MCF 10A (cell line): ENCODE results near the gene OLIG2. TPM values are rescaled to one million over a fixed set of nuclear protein-coding genes. Genes with fewer than 3 reads are reported as not detected.

Experiments used
- BruUV-seq: library from RNA; stranded (reverse); fragments of 400-500 nt; replicated peaks from 2 replicates; lab custom pipeline; 2021; lab: Mats Ljungman, UMichigan
- CTCF ChIA-PET: fragments of 300-600 bp; sonication (Branson Sonifier 250); formaldehyde crosslinking; extraction: SDS; loops from one replicate; lab custom pipeline; 2021; ENCODE audit warnings: antibody characterized with exemption, inconsistent platforms; lab: Yijun Ruan, JAX
- POLR2A ChIA-PET: fragments of 300-600, 350-650 bp; sonication (Branson Sonifier 250); formaldehyde crosslinking; extraction: SDS; loops from one replicate; lab custom pipeline; 2020; ENCODE audit warnings: antibody characterized with exemption, inconsistent platforms; lab: Yijun Ruan, JAX
- DNase-seq: peaks from one replicate; pipeline ENCODE4 v3.0.0-alpha.2; 2018; ENCODE audit not compliant: unreplicated experiment
- H3K27ac Mint-ChIP-seq: one replicate; pipeline ENCODE4 v1.8.0; 2022; ENCODE audit warnings: mild to moderate bottlenecking, low read depth, mixed read lengths; ENCODE audit not compliant: unreplicated experiment
- H3K27me3 Mint-ChIP-seq: one replicate; pipeline ENCODE4 v1.8.0; 2022; ENCODE audit warnings: mixed read lengths; ENCODE audit not compliant: insufficient read depth, unreplicated experiment
- H3K36me3 Mint-ChIP-seq: one replicate; pipeline ENCODE4 v1.8.0; 2022; ENCODE audit warnings: mild to moderate bottlenecking, moderate library complexity, mixed read lengths; ENCODE audit not compliant: insufficient read depth, unreplicated experiment
- H3K4me1 Mint-ChIP-seq: one replicate; pipeline ENCODE4 v1.8.0; 2022; ENCODE audit warnings: mixed read lengths; ENCODE audit not compliant: insufficient read depth, unreplicated experiment
- H3K4me3 Mint-ChIP-seq: one replicate; pipeline ENCODE4 v1.8.0; 2022; ENCODE audit warnings: mild to moderate bottlenecking, moderate library complexity, mixed read lengths; ENCODE audit not compliant: unreplicated experiment
- H3K9me3 Mint-ChIP-seq: one replicate; pipeline ENCODE4 v1.8.0; 2022; ENCODE audit warnings: mixed read lengths; ENCODE audit not compliant: unreplicated experiment
- intact Hi-C: fragments of 100-400 bp; cut with micrococcal nuclease; formaldehyde crosslinking; loops from 2 replicates; pipeline ENCODE4 v1.14.1; 2022
- total RNA-seq: library from RNA; stranded (reverse); gene quantifications from 2 replicates; pipeline ENCODE4 v1.2.3, GENCODE V29; 2022
- TF ChIP-seq, protein P1 (sequence below): fragments of 200-600 bp; IDR thresholded peaks from one replicate; pipeline ENCODE4 v1.8.0; 2022; ENCODE audit warnings: antibody characterized with exemption, mild to moderate bottlenecking; ENCODE audit not compliant: unreplicated experiment

Gene OLIG2
- total RNA-seq, 1 experiment from 2014 or later = not detected

DNA sequence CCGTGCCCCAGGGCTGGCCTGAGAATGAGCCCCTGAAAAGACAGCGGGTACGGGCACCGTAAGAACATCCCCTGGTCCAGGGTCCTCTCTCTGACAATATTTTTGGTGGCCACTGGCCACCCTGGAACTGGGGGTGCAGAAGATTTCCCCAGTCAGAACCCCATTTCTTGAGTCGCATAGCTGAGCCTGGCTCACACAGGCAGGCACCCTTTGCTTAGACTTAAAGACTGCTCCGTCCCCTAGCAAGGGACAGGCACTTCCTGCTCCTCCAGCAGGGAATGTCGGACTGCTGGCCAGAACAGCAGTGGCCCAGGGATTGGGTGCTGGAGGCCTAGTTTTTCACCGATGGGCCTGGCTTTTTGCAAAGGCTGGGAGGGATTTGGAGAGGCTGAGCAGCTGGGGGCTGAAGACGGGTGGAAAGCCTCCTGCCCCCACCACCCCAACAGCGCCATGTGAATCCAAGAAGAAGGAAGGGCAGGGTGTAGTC is 4.3 kb downstream of the OLIG2 start:
- no peak overlapping the region for H3K27ac Mint-ChIP-seq
- TF ChIP-seq, protein P1, sequence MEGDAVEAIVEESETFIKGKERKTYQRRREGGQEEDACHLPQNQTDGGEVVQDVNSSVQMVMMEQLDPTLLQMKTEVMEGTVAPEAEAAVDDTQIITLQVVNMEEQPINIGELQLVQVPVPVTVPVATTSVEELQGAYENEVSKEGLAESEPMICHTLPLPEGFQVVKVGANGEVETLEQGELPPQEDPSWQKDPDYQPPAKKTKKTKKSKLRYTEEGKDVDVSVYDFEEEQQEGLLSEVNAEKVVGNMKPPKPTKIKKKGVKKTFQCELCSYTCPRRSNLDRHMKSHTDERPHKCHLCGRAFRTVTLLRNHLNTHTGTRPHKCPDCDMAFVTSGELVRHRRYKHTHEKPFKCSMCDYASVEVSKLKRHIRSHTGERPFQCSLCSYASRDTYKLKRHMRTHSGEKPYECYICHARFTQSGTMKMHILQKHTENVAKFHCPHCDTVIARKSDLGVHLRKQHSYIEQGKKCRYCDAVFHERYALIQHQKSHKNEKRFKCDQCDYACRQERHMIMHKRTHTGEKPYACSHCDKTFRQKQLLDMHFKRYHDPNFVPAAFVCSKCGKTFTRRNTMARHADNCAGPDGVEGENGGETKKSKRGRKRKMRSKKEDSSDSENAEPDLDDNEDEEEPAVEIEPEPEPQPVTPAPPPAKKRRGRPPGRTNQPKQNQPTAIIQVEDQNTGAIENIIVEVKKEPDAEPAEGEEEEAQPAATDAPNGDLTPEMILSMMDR = no peak
- H3K36me3 Mint-ChIP-seq = peaks cover 4% of the 10 kb centered on the region
- ChIA-PET POLR2A (interaction anchor here (0.6 kb wide), 1 partner anchor 47 kb away, joined by 3 read pairs; no protein-coding TSS in a partner anchor), CTCF (no interaction called here)
- no peak overlapping the region for H3K4me3 Mint-ChIP-seq
- no TSS peak for BruUV-seq
- no peaks in the 10 kb centered on the region for H3K9me3 Mint-ChIP-seq
- peaks cover 93% of the 10 kb centered on the region for H3K27me3 Mint-ChIP-seq
- intact Hi-C loops = no loop called here
- DNase-seq = no peak
- no peaks in the 10 kb centered on the region for H3K4me1 Mint-ChIP-seq

DNA sequence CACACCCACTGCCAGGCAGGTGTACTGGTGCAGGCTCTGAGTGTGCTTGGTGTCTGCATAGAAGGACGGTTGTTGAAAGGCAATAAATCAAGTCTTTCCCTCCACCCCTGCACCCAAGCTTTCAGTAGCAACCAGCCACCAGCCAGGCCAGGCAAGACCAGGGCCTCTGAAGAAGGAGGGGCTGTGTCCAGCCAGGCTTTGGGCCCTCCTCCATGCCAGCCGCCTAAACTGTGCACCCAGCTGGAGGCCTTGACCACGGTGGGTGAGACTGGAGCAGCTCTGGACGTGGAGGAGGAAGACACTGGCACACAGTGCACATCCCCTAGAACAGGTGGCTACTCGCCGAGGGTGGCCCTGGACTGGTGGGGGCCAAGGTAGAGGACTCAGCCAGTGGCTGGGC is 4.9 kb downstream of the OLIG2 start:
- CTCF ChIA-PET = no interaction called here
- H3K27me3 Mint-ChIP-seq = peaks cover 87% of the 10 kb centered on the region

DNA sequence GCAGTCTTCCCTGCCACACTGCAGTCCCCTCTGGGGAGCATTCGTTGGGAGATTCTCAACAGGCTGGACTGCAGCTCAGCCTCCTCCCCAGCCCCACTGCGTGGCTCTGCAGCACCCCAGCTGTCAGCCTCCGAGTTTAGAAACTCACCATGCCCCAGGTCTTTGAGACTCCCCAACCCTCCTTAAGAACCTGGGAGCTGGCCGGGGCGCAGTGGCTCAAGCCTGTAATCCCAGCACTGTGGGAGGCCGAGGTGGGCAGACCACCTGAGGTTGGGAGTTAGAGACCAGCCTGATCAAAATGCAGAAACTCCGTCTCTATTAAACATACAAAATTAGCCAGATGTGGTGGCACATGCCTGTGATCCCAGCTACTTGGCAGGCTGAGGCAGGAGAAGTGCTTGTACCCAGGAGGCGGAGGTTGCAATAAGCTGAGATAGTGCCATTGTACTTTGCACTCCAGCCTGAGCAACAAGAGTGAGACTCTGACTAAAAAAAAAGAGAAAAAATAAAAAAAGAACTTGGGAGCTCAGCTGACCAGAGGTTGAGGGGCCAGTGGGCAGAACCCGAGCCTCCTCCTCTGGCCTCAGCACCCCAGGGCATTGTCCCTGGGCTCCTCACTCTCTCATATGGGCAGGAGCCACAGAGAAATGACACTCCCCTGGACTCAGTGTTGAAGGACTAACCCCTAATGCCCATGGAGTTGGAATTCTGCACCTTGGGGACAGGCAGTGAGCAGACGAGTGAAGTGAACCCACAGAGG is 5.6 kb downstream of the OLIG2 start:
- Mint-ChIP-seq H3K27me3 (peaks cover 80% of the 10 kb centered on the region), H3K4me1 (peaks cover 1% of the 10 kb centered on the region), H3K36me3 (peaks cover 4% of the 10 kb centered on the region), H3K4me3 (no peak overlapping the region), H3K9me3 (no peaks in the 10 kb centered on the region), H3K27ac (no peak overlapping the region)
- intact Hi-C loops = no loop called here
- TF ChIP-seq, protein P1 = no peak
- CTCF ChIA-PET = interaction anchor here (0.6 kb wide), 1 partner anchor 162 kb away, joined by 3 read pairs; no protein-coding TSS in a partner anchor
- no TSS peak for BruUV-seq
- DNase-seq = no peak
- POLR2A ChIA-PET = no interaction called here

More for the DNA sequence above, 4.9 kb downstream of the OLIG2 start:
- POLR2A ChIA-PET = interaction anchor here (0.6 kb wide), 1 partner anchor 46 kb away, joined by 3 read pairs; no protein-coding TSS in a partner anchor
- Mint-ChIP-seq H3K9me3 (no peaks in the 10 kb centered on the region), H3K36me3 (peaks cover 4% of the 10 kb centered on the region), H3K27ac (no peak overlapping the region), H3K4me1 (no peaks in the 10 kb centered on the region), H3K4me3 (no peak overlapping the region)
- TF ChIP-seq, protein P1 = no peak
- intact Hi-C loops = no loop called here
- BruUV-seq = no TSS peak
- DNase-seq = no peak

DNA sequence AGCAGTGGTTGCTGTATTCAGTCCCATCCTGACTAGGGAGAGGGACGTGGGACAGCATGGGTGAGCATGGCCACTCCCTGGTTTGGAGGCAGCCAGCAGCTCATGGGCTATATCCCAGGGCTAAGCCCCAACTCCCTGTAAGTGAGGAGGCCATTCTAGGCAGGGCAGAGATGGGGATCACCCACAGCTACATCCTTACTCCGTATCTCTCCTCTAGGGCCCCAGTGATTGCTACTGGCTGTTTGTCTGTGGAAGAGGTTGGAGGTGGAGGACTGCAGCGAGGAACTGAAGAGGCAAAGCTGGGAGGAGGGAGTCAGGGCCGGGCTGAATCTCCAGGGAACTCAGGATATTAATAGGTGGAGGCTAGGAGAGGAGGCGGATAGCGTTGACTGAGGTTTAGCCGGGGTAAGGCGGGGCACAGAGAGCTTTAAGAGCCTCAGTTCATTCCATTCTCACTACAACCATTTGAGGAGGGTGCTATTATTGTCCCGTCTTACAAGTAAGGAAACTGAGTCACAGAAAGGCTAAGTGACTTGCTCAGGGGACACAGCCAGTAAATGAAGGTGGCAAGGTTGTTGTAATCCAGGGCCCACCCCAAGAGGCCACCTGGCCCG is 6.8 kb downstream of the OLIG2 start:
- TF ChIP-seq, protein P1 = no peak
- Mint-ChIP-seq H3K9me3 (no peaks in the 10 kb centered on the region), H3K4me3 (no peak overlapping the region), H3K4me1 (peaks cover 4% of the 10 kb centered on the region), H3K27ac (no peak overlapping the region), H3K27me3 (peaks cover 72% of the 10 kb centered on the region), H3K36me3 (no peaks in the 10 kb centered on the region)
- POLR2A ChIA-PET = no interaction called here
- intact Hi-C loops = no loop called here
- DNase-seq = no peak
- no TSS peak for BruUV-seq
- CTCF ChIA-PET = no interaction called here
